SK-N-SH (cell line): ENCODE measurements around the gene RCAN2. TPM values are rescaled to one million over a fixed set of nuclear protein-coding genes. Genes with fewer than 3 reads are reported as not detected.

Source experiments
- CTCF ChIA-PET: fragments of 300-600, 350-600 bp; formaldehyde crosslinking; extraction: SDS; loops from one replicate; lab custom pipeline; 2021; lab: Yijun Ruan, JAX
- POLR2A ChIA-PET: fragments of 350-600 bp; sonication (Branson Sonifier 250); formaldehyde crosslinking; extraction: SDS; loops from one replicate; lab custom pipeline; 2020; ENCODE audit warnings: antibody characterized with exemption, inconsistent platforms; lab: Yijun Ruan, JAX
- DNase-seq: peaks from one replicate; pipeline ENCODE4 v3.0.0; 2012
- H2AFZ ChIP-seq: fragments of 200-600 bp; sonication (generic); 2 replicates; pipeline ENCODE4 v1.8.1; 2016; ENCODE audit warnings: antibody characterized with exemption, mild to moderate bottlenecking, low read depth
- H3F3A ChIP-seq: fragments of 200-600 bp; sonication (generic); replicated peaks from 2 replicates; pipeline ENCODE3; 2016; ENCODE audit warnings: antibody characterized with exemption, mild to moderate bottlenecking; ENCODE audit not compliant: insufficient read depth
- H3K27ac ChIP-seq, 2 experiments: fragments of 200-500 bp in 1 of 2; fragments of 200-600 bp in 1 of 2; sonication (Bioruptor generic) in 1 of 2; sonication (generic), shearing (Covaris generic) in 1 of 2; 2 replicates each; pipeline versions ENCODE4 v1.5.1 to v1.6.1; 2014 to 2016; ENCODE audit warnings: low read depth in 2 of 2, inconsistent platforms in 1 of 2, low read length in 1 of 2, mild to moderate bottlenecking in 1 of 2, mixed read lengths in 1 of 2
- H3K27me3 ChIP-seq: fragments of 200-600 bp; sonication (generic), shearing (Covaris generic); 2 replicates; pipeline ENCODE4 v1.6.1; 2016; ENCODE audit warnings: mixed run types; ENCODE audit not compliant: insufficient read depth
- H3K36me3 ChIP-seq, 2 experiments: fragments of 200-500 bp in 1 of 2; fragments of 200-600 bp in 1 of 2; sonication (Bioruptor generic) in 1 of 2; sonication (generic) in 1 of 2; replicated peaks in 1 of 2; 2 replicates each; pipeline versions ENCODE3 to v1.5.1; 2014 to 2016; ENCODE audit warnings: low read length in 1 of 2, mild to moderate bottlenecking in 1 of 2; ENCODE audit not compliant: insufficient read depth in 2 of 2, control insufficient read depth in 1 of 2
- H3K4me1 ChIP-seq, 2 experiments: fragments of 200-500 bp in 1 of 2; fragments of 200-600 bp in 1 of 2; sonication (Bioruptor generic) in 1 of 2; sonication (generic), shearing (Covaris generic) in 1 of 2; 2 replicates each; pipeline versions ENCODE4 v1.5.1 to v1.6.1; 2014 to 2016; ENCODE audit warnings: low read depth in 1 of 2, low read length in 1 of 2, mixed run types in 1 of 2; ENCODE audit not compliant: insufficient read depth in 2 of 2, control insufficient read depth in 1 of 2
- H3K4me2 ChIP-seq: fragments of 200-600 bp; sonication (generic), shearing (Covaris generic); 2 replicates; pipeline ENCODE4 v1.6.1; 2017; ENCODE audit warnings: mixed run types
- H3K4me3 ChIP-seq, 2 experiments: fragments of 200-500 bp in 1 of 2; fragments of 200-600 bp in 1 of 2; sonication (Bioruptor generic) in 1 of 2; sonication (generic), shearing (Covaris generic) in 1 of 2; 2 replicates each; pipeline versions ENCODE4 v1.5.1 to v1.8.1; 2014 to 2016; ENCODE audit warnings: low read depth in 2 of 2, inconsistent platforms in 1 of 2, low read length in 1 of 2, mild to moderate bottlenecking in 1 of 2, mixed read lengths in 1 of 2, moderate library complexity in 1 of 2
- H3K79me2 ChIP-seq: fragments of 200-600 bp; sonication (generic); 2 replicates; pipeline ENCODE4 v1.8.1; 2017; ENCODE audit warnings: mild to moderate bottlenecking; ENCODE audit not compliant: insufficient read depth
- H3K9ac ChIP-seq: fragments of 200-600 bp; sonication (generic); 2 replicates; pipeline ENCODE4 v1.6.1; 2017; ENCODE audit warnings: mixed run types
- H3K9me2 ChIP-seq: fragments of 200-600 bp; sonication (generic); 2 replicates; pipeline ENCODE4 v1.6.1; 2017; ENCODE audit warnings: mixed run types
- H3K9me3 ChIP-seq: fragments of 200-600 bp; sonication (generic); 2 replicates; pipeline ENCODE4 v1.6.1; 2017; ENCODE audit warnings: mixed run types, mild to moderate bottlenecking, moderate library complexity
- H4K20me1 ChIP-seq: fragments of 200-600 bp; sonication (generic); 2 replicates; pipeline ENCODE4 v1.6.1; 2017; ENCODE audit warnings: mild to moderate bottlenecking, mixed run types; ENCODE audit not compliant: insufficient read depth
- ELF1 ChIP-seq: IDR thresholded peaks from 2 replicates; pipeline ENCODE4 v1.4.0; 2012
- EP300 ChIP-seq, 2 experiments: IDR thresholded peaks; 2 replicates each; pipeline versions ENCODE4 v1.4.0 to v1.6.1; 2012; ENCODE audit warnings: borderline replicate concordance in 1 of 2, low read depth in 1 of 2, low read length in 1 of 2
- FOSL2 ChIP-seq: IDR thresholded peaks from 2 replicates; pipeline ENCODE4 v1.4.0; 2012; ENCODE audit warnings: low read depth, mild to moderate bottlenecking, moderate library complexity, borderline replicate concordance
- FOXM1 ChIP-seq: IDR thresholded peaks from 2 replicates; pipeline ENCODE4 v1.4.0; 2012; ENCODE audit warnings: low read depth, mild to moderate bottlenecking
- GATA2 ChIP-seq: sonication (generic); formaldehyde crosslinking; IDR thresholded peaks from 2 replicates; pipeline ENCODE4 v1.5.0; 2020; ENCODE audit warnings: mild to moderate bottlenecking, missing genetic modification reagents
- JUND ChIP-seq: IDR thresholded peaks from 2 replicates; pipeline ENCODE4 v1.4.0; 2012
- MEF2A ChIP-seq: IDR thresholded peaks from 2 replicates; pipeline ENCODE4 v1.4.0; 2012; ENCODE audit warnings: low read depth, borderline replicate concordance
- NRF1 ChIP-seq: IDR thresholded peaks from 2 replicates; pipeline ENCODE4 v1.6.1; 2012; ENCODE audit warnings: low read depth, mild to moderate bottlenecking, low read length
- PBX3 ChIP-seq: IDR thresholded peaks from 2 replicates; pipeline ENCODE4; 2012
- POLR2AphosphoS5 ChIP-seq: IDR thresholded peaks from 2 replicates; pipeline ENCODE4 v1.6.1; 2012; ENCODE audit warnings: low read depth, low read length
- RAD21 ChIP-seq: IDR thresholded peaks from 2 replicates; pipeline ENCODE4 v1.6.1; 2012; ENCODE audit warnings: mild to moderate bottlenecking, low read length
- RCOR1 ChIP-seq: fragments of 150-350 bp; IDR thresholded peaks from 2 replicates; pipeline ENCODE4 v1.6.1; 2017; ENCODE audit warnings: antibody characterized with exemption, low read length
- REST ChIP-seq: IDR thresholded peaks from 2 replicates; pipeline ENCODE4 v1.6.1; 2012; ENCODE audit warnings: mild to moderate bottlenecking, low read depth, low read length, moderate library complexity
- RFX5 ChIP-seq: IDR thresholded peaks from 2 replicates; pipeline ENCODE4 v1.6.1; 2012; ENCODE audit warnings: mild to moderate bottlenecking, improper control_type of control experiment, low read length
- RXRA ChIP-seq: IDR thresholded peaks from 2 replicates; pipeline ENCODE4 v1.4.0; 2012; ENCODE audit warnings: low read depth, mild to moderate bottlenecking, borderline replicate concordance
- SIN3A ChIP-seq: IDR thresholded peaks from 2 replicates; pipeline ENCODE4 v1.6.1; 2012; ENCODE audit warnings: low read depth, mild to moderate bottlenecking, low read length, moderate library complexity, borderline replicate concordance
- SMC3 ChIP-seq: IDR thresholded peaks from 2 replicates; pipeline ENCODE4 v1.6.1; 2012; ENCODE audit warnings: low read depth, low read length, improper control_type of control experiment
- TCF12 ChIP-seq: IDR thresholded peaks from 2 replicates; pipeline ENCODE4 v1.4.0; 2012
- TEAD4 ChIP-seq: IDR thresholded peaks from 2 replicates; pipeline ENCODE4 v1.4.0; 2012; ENCODE audit warnings: mild to moderate bottlenecking, borderline replicate concordance; ENCODE audit not compliant: insufficient read depth
- USF2 ChIP-seq: fragments of 150-350 bp; IDR thresholded peaks from 2 replicates; pipeline ENCODE4 v1.6.1; 2017; ENCODE audit warnings: antibody characterized with exemption, low read length, low read depth, borderline replicate concordance
- YY1 ChIP-seq: IDR thresholded peaks from 2 replicates; pipeline ENCODE4 v1.4.0; 2012; ENCODE audit warnings: low read depth, mild to moderate bottlenecking
- ZBTB33 ChIP-seq: IDR thresholded peaks from 2 replicates; pipeline ENCODE4 v1.4.0; 2012; ENCODE audit warnings: low read depth, borderline replicate concordance
- WGBS: methylation state at CpG from one replicate; pipeline ENCODE4 v1.1.6; 2017; ENCODE audit warnings: low lambda C conversion rate; 5-methylcytosine and 5-hydroxymethylcytosine counted together
- polyA plus RNA-seq, 3 experiments: library from polyadenylated mRNA; depleted of rRNA; stranded (reverse); fragments of >200 nt; gene quantifications; 2 replicates each; pipeline ENCODE4 v1.2.3, GENCODE V29; 2012
- TF ChIP-seq, protein P1 (sequence below): IDR thresholded peaks from 2 replicates; pipeline ENCODE4 v1.4.0; 2012; ENCODE audit warnings: low read depth

Gene RCAN2
- polyA plus RNA-seq, 1 of the 3 experiments (the other 2 are of a cell fraction): not detected

GRCh38 chr6:46440141-46440540 lies 51.1 kb downstream of the RCAN2 start:
- Histone ChIP-seq H3K27ac (no peak overlapping the region), H3K79me2 (no peaks in the 10 kb centered on the region), H3K9me2 (no peaks in the 10 kb centered on the region)
- WGBS: 2% methylated on average over 2 of the region's 2 CpGs
- CTCF ChIA-PET: no interaction called here
- no peak for TF ChIP-seq PBX3
- TF ChIP-seq SMC3: no peak
- no peak for TF ChIP-seq EP300 (IDR thresholded peaks at IDR 0.05; ENCODE audit: borderline replicate concordance in 1 of 2, low read depth in 1 of 2, low read length in 1 of 2)
- TF ChIP-seq NRF1: no peak
- TF ChIP-seq RFX5: no peak
- no peak for TF ChIP-seq RCOR1
- no peak for TF ChIP-seq JUND
- no peak for TF ChIP-seq REST
- no peak for TF ChIP-seq POLR2AphosphoS5
- no peak for TF ChIP-seq FOXM1
- TF ChIP-seq TCF12: no peak
- no peak for TF ChIP-seq MEF2A
- TF ChIP-seq ELF1: no peak
- TF ChIP-seq, all 33 proteins: peak for 0
- H3K4me1 ChIP-seq: no peaks in the 10 kb centered on the region
- H4K20me1 ChIP-seq: no peaks in the 10 kb centered on the region
- no peaks in the 10 kb centered on the region for H3F3A ChIP-seq
- H3K9ac ChIP-seq: no peak overlapping the region
- no peak overlapping the region for H3K4me3 ChIP-seq
- POLR2A ChIA-PET: no interaction called here
- H3K4me2 ChIP-seq: no peak overlapping the region
- DNase-seq: no peak
- H3K9me3 ChIP-seq: no peaks in the 10 kb centered on the region
- H2AFZ ChIP-seq: no peak overlapping the region
- no peaks in the 10 kb centered on the region for H3K36me3 ChIP-seq
- no peaks in the 10 kb centered on the region for H3K27me3 ChIP-seq

DNA sequence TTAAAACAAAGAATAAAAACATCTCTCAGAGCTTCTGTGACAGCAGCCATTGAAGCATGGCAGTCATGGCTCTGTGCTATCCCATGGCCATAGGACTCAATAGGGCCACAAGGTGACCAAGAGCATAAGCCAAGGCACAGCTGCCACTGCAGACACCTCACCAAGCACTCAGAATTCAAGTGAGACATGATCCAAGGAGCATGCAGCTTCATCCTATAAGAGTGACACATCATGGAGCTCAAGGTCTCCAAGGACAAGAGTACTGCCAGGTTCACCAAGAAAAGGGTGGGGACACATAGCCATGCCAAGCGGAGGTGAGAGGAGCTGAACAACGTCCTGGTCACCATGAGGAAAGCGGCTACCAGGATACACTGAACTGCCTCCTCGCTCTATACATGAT lies 53.0 kb downstream of the RCAN2 start:
- no peak overlapping the region for H3K4me3 ChIP-seq
- H3K9ac ChIP-seq: no peak overlapping the region
- H3K9me2 ChIP-seq: no peaks in the 10 kb centered on the region
- no peak overlapping the region for H3K27ac ChIP-seq
- no peaks in the 10 kb centered on the region for H3F3A ChIP-seq
- H3K79me2 ChIP-seq: no peaks in the 10 kb centered on the region
- ChIA-PET POLR2A (no interaction called here), CTCF (no interaction called here)
- no peaks in the 10 kb centered on the region for H3K36me3 ChIP-seq
- no peaks in the 10 kb centered on the region for H4K20me1 ChIP-seq
- no peaks in the 10 kb centered on the region for H3K9me3 ChIP-seq
- WGBS: 3% methylated on average over 4 of the region's 4 CpGs
- H3K27me3 ChIP-seq: no peaks in the 10 kb centered on the region
- no peak for DNase-seq
- H3K4me1 ChIP-seq: no peaks in the 10 kb centered on the region
- H2AFZ ChIP-seq: no peak overlapping the region
- H3K4me2 ChIP-seq: no peak overlapping the region
- no peak for TF ChIP-seq RXRA
- TF ChIP-seq RAD21: no peak
- TF ChIP-seq ZBTB33: no peak
- no peak for TF ChIP-seq MEF2A
- TF ChIP-seq FOSL2: no peak
- TF ChIP-seq, protein P1, sequence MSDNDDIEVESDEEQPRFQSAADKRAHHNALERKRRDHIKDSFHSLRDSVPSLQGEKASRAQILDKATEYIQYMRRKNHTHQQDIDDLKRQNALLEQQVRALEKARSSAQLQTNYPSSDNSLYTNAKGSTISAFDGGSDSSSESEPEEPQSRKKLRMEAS: no peak
- TF ChIP-seq TCF12: no peak
- no peak for TF ChIP-seq GATA2 (CRISPR knock-in tag)
- TF ChIP-seq USF2: no peak
- TF ChIP-seq TEAD4: no peak
- no peak for TF ChIP-seq YY1
- TF ChIP-seq SIN3A: no peak
